ENCODE results near the gene GOLPH3.
"Not testable (repeated sequence)": the region's sequence is repeated elsewhere in the genome, so short reads cannot be mapped to it uniquely, and the experiment has no call there.

GOLPH3 gene

GRCh38 chr5:32174011-32174870 lies at the start of gene GOLPH3:
Gene GOLPH3, minus strand, starts transcription at chr5:32174319. Its CDS starts 285 bp downstream, at chr5:32174034.
- DNase-seq = peak; percentile 89 to 93

- no peak for DNase-seq
Measured at GRCh38 chr5:32222723-32223470, 48.8 kb upstream of the GOLPH3 start.

GRCh38 chr5:32217886-32218396 lies 43.8 kb upstream of the GOLPH3 start:
- DNase-seq = no peak

GRCh38 chr5:32214344-32214743 lies 40.2 kb upstream of the GOLPH3 start:
- not testable (repeated sequence) for DNase-seq

GRCh38 chr5:32210151-32210550 lies 36.0 kb upstream of the GOLPH3 start:
- no peak for DNase-seq

- not testable (repeated sequence) for DNase-seq
Measured at GRCh38 chr5:32208837-32209236, 34.7 kb upstream of the GOLPH3 start.

GRCh38 chr5:32207355-32207634 lies 33.2 kb upstream of the GOLPH3 start:
- DNase-seq = no peak

GRCh38 chr5:32206509-32207354 lies 32.6 kb upstream of the GOLPH3 start:
- no peak for DNase-seq

- DNase-seq = no peak
Measured at GRCh38 chr5:32206053-32206452, 31.9 kb upstream of the GOLPH3 start.

GRCh38 chr5:32202394-32202793 lies 28.3 kb upstream of the GOLPH3 start:
- DNase-seq = no peak

- no peak for DNase-seq
Measured at GRCh38 chr5:32201122-32201753, 27.1 kb upstream of the GOLPH3 start.

- DNase-seq = no peak
Measured at GRCh38 chr5:32197032-32197431, 22.9 kb upstream of the GOLPH3 start.

GRCh38 chr5:32195265-32195664 lies 21.1 kb upstream of the GOLPH3 start:
- DNase-seq = no peak

- DNase-seq = peak; percentile 58 to 82
Measured at GRCh38 chr5:32193591-32193990, 19.5 kb upstream of the GOLPH3 start.

- DNase-seq = no peak
Measured at GRCh38 chr5:32190095-32190494, 16.0 kb upstream of the GOLPH3 start.

GRCh38 chr5:32187675-32188074 lies 13.6 kb upstream of the GOLPH3 start:
- no peak for DNase-seq

GRCh38 chr5:32182463-32183063 lies 8.4 kb upstream of the GOLPH3 start:
- no peak for DNase-seq

GRCh38 chr5:32173267-32174010 lies 680 bp downstream of the GOLPH3 start:
- DNase-seq = peak; percentile 35 to 67

- no peak for DNase-seq
Measured at GRCh38 chr5:32172923-32173266, 1.2 kb downstream of the GOLPH3 start.

GRCh38 chr5:32172186-32172911 lies 1.8 kb downstream of the GOLPH3 start:
- not testable (repeated sequence) for DNase-seq
